Omental fat pad (tissue), 4 donors: ENCODE data around the gene MS4A8. TPM values are rescaled to one million over a fixed set of nuclear protein-coding genes. Genes with fewer than 3 reads are reported as not detected.

Source experiments
- ATAC-seq: fragments of 150-250 bp; one replicate; pipeline ENCODE4 v1.9.1; 2016; ENCODE audit warnings: mild to moderate bottlenecking, moderate library complexity; ENCODE audit not compliant: low FRiP score
- DNase-seq: peaks from one replicate; pipeline ENCODE4 v3.0.0-alpha.2; 2019; ENCODE audit warnings: low spot score
- CTCF ChIP-seq, 3 donors: fragments of 450-650 bp; IDR thresholded peaks; one replicate each; pipeline ENCODE4 v1.5.1; 2016 to 2017; ENCODE audit warnings: antibody characterized with exemption in 3 of 3, mild to moderate bottlenecking in 3 of 3, moderate library complexity in 2 of 3
- total RNA-seq, 4 donors: library from RNA; depleted of rRNA; stranded (reverse); fragments of >200 nt; gene quantifications; one replicate each; pipeline ENCODE4 v1.1.0, GENCODE V29; 2016

Gene MS4A8
- total RNA-seq, 4 donors from 2014 or later, result not detected

DNA sequence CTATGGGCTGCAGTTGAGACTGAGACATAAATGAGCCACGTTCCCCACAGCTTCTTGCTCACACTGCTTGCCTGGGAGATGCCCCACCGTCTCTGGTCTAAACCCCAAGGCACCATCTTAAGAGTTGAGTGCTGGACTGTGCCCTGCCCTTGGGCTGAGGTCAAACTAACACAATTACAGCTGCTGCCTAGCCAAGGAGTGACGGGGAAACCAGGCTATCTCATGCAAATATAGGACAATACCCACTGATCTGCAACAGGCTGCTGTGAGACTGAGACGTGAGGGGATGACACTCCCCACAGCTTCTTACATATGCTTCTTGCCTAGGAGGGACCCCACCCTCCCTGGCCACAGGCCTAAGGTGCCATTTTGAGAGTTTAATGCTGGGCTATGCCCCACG lies 7.8 kb upstream of the MS4A8 start:
- ATAC-seq (no peak), DNase-seq (no peak)
- no peak for TF ChIP-seq CTCF (IDR thresholded peaks at IDR 0.05)

GRCh38 chr11:60699936-60700335 lies 524 bp downstream of the MS4A8 start:
- DNase-seq (no peak), ATAC-seq (no peak)
- TF ChIP-seq CTCF (IDR thresholded peaks at IDR 0.05), result no peak

DNA sequence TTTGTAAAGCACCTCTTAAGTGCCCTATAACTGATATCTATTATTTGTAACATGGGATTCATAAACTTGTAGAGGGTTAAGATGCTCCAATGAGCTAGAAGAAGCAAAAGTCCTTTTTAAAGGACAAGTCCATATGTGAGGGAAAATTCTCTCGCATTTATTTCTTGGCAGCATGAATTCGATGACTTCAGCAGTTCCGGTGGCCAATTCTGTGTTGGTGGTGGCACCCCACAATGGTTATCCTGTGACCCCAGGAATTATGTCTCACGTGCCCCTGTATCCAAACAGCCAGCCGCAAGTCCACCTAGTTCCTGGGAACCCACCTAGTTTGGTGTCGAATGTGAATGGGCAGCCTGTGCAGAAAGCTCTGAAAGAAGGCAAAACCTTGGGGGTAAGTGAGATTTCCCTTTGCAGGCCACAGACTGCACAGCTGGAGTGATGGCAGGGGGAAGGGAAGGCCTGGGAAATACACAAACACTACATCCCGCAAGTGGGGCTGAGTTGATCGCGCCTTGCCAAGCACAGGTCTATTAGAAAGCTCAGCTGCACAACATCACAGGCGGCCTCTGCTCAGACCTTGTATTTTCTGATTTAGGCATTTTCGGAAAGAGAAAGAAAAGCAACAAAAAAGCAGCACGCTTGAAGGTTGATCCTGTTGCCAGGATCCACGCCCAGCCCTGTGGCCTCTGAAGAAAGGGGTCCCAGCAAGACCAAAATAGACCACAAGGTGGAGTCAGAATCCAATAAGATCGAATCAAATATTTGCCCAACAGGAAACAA lies 1.5 kb downstream of the MS4A8 start:
- DNase-seq (no peak), ATAC-seq (no peak)
- TF ChIP-seq CTCF (IDR thresholded peaks at IDR 0.05), result no peak

GRCh38 chr11:60701469-60701818 lies 2.0 kb downstream of the MS4A8 start:
- ATAC-seq, result no peak
- no peak for TF ChIP-seq CTCF (IDR thresholded peaks at IDR 0.05)
- DNase-seq, result no peak

DNA sequence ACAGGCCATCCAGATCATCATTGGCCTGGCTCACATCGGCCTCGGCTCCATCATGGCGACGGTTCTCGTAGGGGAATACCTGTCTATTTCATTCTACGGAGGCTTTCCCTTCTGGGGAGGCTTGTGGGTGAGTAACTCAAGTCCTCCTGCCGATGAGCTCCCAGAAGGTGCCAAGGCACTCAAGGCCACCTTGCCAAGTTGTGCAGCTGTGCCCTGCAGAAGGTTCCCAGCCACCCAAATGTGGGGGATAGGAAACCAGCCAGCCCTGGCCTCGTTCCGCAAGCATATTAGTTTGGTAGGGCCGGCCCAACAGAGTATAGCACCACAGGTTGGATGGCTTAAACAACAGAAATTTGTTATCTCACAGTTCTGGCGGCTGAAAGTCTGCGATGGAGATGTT lies 4.0 kb downstream of the MS4A8 start:
- no peak for TF ChIP-seq CTCF (IDR thresholded peaks at IDR 0.05)
- DNase-seq, result no peak

DNA sequence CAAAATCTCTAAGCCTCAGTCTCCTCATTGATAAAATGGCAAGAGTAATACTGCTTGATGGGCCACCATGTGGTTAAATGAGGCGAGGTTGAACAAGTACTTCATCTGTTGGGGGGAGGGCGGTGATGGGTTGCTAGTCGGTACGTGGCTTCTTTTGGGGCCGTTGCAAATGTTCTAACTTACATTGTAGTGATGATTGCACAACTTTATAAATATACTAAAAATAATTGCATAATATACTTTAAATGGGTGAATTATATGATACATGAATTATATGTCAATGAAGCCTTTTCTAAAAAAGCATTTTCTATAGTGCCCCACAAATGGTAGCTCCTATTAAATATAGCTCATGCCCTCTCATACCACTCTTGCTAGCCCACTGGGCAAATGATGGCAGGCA lies 6.5 kb downstream of the MS4A8 start:
- TF ChIP-seq CTCF (IDR thresholded peaks at IDR 0.05), result no peak
- DNase-seq, result no peak
- ATAC-seq, result no peak

More for the DNA sequence above, 4.0 kb downstream of the MS4A8 start:
- no peak for ATAC-seq

- ATAC-seq (no peak), DNase-seq (no peak)
- TF ChIP-seq CTCF (IDR thresholded peaks at IDR 0.05), result no peak
Measured at GRCh38 chr11:60706931-60707330, 7.5 kb downstream of the MS4A8 start.
